NCI-H2171 (cell line): Measurements from ENCODE around the gene CDKAL1.

Experiments
- DNase-seq: peaks from one replicate; lab custom pipeline; 2025; lab: John Stamatoyannopoulos, UW

The CDKAL1 gene

GRCh38 chr6:20877008-20877937 is 343.0 kb downstream of the CDKAL1 start:
- DNase-seq, result no peak

- no peak for DNase-seq
These were observed 344.9 kb downstream of the CDKAL1 start for GRCh38 chr6:20879121-20879520.

DNA sequence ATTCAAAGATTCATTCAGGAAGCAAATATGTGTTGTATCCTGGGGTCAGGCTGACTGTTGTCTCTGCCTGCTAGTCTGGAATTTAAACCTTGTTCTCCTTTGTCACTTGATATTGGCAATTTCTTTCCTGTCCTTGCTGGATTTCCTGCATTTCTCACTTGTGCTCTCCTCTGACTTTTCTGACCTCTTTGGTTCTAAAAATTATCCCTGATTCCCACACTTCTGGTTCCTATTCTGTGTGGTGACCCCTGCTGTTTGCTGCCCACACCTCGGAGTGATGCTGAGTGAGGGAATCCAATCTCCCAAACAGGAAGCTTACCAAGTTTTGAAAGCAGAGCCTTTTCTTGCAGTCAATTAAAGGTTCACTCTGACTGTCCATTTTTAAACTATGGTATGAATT is 345.3 kb downstream of the CDKAL1 start:
- no peak for DNase-seq

GRCh38 chr6:20881365-20881764 is 347.1 kb downstream of the CDKAL1 start:
- DNase-seq, result no peak

DNA sequence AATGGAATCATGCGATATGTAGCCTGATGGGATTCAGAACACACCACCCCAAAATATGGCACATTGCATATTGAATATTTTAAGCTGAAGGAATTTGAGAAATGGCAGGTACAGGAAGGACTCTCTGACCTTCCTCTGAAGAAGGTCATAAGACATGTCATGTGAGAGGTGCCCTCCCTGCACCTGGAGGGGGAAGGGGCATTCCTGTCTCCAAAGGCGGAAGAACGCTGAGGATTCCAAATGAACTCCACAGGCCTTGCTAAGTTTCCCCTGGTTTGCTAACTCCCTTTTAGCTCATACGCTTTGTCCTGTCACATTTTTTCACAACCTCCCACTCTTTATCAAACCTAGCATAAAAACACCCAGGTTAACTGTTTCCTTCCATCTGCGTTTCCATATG is 347.8 kb downstream of the CDKAL1 start:
- DNase-seq, result peak; percentile 48

DNA sequence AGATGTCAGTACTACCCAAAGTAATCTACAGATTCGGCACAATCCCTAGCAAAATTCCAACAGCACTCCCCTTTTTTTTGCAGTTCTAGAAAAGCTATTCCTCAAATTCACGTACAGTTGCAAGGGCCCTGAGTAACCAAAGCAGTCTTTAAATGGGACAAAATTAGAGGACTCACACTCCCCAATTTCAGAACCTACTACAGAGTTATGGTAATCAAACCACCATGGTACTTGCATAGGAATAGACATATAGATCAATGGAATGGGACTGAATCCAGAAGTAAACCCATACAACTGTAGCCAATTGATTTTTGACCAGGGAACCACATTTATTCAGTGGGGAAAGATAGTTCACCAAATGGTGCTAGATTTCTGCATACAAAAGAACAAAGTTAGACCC is 350.8 kb downstream of the CDKAL1 start:
- DNase-seq, result no peak

DNA sequence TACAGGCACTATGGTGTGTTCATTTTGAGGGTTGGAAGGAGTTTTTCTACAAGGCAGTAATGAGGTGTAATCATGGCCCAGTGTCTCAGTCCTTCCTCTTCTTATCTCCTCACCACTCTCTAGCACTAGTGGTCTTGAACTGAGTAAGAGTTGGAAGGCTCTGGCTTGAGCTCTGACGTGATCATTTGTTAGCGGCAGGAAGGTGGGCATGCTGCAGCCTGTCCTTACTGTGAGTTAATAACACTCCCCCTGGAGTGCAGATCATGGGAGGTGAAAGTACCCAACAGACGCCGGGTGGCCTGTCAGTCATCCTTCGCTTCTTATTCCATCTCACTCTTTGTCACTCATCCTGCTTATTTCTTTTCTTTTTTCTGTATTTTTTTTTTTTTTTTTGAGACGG is 356.9 kb downstream of the CDKAL1 start:
- peak; percentile 28 for DNase-seq

DNA sequence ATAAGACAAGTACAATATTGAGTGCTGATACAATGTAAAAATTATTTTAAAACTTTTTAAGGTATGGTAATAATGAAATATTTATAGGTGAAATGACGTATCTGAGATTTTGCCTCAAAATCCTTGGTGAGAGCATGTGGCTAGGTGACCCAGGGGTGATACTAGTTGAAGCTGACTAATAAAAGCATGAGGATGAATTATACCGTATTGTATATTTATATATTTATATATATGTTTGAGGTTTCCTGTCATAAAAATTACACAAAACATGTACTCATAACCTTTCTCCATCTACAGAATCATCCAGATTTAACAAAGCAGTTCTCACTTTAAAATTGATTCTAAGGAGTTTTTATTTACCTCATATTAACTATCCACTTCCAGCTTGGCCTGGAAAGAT is 358.1 kb downstream of the CDKAL1 start:
- no peak for DNase-seq

GRCh38 chr6:20893412-20893811 is 359.2 kb downstream of the CDKAL1 start:
- no peak for DNase-seq

DNA sequence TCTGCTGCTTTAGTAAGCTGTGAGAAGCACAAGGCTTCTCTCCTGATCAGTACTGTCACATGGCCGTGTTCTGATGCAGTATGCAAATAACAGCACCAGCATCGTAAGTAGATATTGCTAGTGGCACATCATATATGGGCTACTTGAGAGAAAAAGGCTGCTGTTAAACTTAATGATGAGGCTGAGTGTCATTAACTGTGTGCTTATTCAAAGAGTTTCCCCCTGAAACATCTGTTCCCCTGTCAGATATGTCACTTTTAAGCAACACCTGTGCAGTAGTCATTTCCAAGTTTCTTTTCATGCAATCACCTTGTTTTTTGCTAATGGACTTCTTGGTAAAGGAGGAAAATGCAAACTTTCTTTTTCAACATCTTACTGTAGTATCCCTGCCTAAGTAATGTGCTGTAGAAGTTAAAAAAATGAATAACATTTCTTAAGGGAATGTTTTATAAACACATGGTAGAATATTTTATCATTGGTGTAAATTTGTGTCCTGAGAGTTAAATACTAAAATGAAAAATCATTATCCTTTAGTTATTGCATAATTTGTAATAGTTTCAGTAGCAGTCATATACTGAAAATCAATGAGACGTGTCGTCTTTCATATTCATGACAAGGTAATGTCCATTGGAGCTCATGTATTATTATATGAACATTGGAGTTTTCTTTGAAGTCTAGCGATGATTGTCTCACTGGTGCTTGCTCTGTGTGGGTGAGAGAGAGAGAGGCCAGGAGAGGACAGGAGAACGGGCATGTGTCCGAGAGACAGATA is 366.3 kb downstream of the CDKAL1 start:
- peak; percentile 62 for DNase-seq

DNA sequence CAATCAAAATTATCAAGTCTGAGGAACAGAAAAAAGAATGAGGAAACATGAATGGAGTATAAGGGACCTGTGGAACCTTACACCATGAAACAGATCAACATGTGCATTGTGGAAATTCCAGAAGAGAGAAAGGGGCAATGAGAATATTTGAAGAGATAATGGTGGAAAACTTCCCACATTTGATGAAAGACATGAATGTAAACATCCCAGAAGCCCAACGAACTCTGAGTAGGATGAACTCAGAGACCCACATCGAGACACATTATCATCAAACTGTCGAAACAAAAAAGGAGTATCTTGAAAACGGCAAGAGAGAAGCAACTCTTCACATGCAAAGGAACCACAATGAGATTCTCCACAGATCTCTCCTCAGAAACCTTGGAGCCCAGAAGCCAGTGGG is 371.1 kb downstream of the CDKAL1 start:
- DNase-seq, result no peak

DNA sequence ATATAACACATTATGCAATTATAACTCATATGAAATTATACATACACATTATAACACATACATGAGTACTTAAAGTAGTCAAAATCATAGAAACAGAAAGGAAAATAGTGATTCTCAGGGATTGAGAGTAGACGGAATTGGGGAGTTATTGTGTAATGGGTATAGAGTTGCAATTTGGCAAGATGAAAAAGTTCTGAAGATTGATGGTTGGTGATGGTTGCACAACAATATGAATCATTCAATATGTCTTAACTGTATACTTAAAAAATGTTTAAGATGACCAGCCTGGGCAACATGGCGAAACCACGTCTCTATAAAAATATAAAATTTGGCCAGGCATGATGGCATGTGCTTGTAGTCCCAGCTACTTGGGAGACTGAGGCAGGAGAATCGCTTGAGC is 372.7 kb downstream of the CDKAL1 start:
- DNase-seq, result no peak

DNA sequence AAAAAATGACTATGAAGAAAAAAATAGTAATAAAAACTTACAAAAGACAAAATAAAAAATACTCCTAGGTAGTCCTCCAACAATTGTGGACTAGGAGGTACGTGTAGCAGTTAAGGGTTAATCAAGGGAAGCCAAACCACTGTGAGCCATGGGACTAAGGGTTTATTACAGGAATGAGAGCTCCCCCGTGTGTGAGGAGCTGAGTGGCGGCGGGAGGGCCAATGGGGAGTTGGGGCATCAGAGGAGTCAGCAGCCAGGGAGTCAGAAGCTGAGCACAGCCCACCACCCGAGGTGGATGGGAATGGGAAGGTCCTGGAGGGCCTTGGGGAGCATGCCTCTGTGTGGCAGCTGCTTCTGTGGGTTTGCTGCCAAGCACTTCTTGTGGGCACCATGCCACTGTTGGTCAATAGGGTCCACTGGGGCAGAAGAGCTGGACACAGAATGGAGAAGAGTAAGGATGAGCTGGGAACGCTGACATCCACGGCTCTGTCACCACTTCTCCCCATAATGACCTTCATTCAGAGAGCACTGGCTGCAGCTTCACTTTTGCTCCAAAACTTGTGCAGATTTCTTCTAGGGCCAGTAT is 373.3 kb downstream of the CDKAL1 start:
- no peak for DNase-seq

- no peak for DNase-seq
These were observed 375.4 kb downstream of the CDKAL1 start for GRCh38 chr6:20909621-20910020.

DNA sequence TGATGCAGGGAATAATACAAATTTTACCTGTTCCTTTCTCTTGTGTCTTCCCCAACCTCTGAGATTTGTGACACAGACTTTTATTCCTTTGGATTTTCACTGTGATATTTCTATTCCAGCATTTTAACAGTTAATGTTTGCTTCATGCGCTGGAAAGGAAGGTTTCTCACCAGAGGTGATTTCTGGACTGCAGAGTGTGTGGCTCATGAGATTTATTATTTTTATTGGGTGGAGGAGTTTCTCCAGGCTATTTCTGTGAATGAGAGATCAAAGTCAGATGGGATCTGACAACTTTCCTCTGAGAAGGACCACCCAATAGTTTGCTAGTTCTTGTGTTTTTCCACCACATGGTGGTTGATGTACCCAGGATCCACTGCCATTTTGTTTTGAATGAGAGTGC is 377.5 kb downstream of the CDKAL1 start:
- DNase-seq, result no peak

DNA sequence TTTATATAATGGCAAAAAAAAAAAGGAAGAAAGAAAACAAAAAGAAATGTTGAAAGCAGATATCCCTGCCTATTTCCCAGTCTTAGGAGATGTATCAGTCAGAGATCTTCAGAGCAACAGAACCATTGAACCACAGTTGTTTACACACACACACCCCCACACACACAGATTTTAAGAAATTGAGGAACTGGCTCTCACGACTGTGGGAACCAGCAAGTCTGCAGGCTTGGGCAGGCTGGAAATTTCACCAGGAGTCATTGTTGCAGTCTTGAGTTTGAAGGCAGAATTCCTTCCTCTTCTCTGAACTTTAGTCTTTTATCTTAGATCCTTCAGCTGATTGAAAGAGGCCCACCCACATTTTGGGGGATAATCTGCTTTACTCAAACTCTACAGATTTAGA is 380.9 kb downstream of the CDKAL1 start:
- DNase-seq, result no peak

GRCh38 chr6:20915626-20916025 is 381.4 kb downstream of the CDKAL1 start:
- DNase-seq, result no peak

GRCh38 chr6:20916086-20916485 is 381.8 kb downstream of the CDKAL1 start:
- DNase-seq, result no peak

- DNase-seq, result no peak
These were observed 384.6 kb downstream of the CDKAL1 start for GRCh38 chr6:20918868-20919267.

DNA sequence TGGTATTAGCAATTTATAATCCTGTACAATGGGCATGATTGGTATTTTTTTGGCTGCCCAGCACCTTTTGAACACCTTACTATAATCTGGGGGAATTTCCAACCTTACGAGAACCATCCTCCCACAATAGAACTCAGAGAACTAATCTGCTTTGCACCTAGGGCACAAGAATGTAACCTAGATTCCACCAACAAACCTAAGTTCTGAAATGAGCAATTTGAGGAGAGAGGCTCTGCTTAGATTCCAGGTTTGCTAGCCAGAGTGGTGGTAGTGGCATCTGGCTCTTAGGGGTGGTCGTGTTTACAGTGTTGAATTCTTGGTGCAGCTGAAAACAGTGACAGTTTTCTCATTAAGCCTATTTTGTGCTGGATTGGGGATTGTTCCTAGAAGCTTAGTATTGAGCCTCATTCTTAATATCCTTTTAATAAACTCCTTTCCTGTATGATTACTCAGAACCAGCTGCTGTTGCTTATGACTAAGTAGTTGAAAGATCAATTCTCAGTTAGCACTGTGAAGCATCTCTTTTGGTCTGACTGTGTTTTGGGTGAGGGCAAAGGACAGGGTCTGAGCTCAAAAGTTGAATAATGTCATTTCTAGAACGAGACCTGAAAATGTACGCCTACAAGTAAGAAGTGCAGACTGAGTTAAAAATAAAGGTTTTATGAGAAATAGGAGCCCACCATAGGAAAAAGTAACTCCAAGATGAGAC is 385.6 kb downstream of the CDKAL1 start:
- DNase-seq, result no peak

- DNase-seq, result no peak
These were observed 387.3 kb downstream of the CDKAL1 start for GRCh38 chr6:20921578-20921977.

GRCh38 chr6:20922743-20923142 is 388.5 kb downstream of the CDKAL1 start:
- no peak for DNase-seq
